ENCODE data around the gene IL34.
"Not testable (repeated sequence)": the region's sequence is repeated elsewhere in the genome, so short reads cannot be mapped to it uniquely, and the experiment has no call there.

Gene IL34

DNA sequence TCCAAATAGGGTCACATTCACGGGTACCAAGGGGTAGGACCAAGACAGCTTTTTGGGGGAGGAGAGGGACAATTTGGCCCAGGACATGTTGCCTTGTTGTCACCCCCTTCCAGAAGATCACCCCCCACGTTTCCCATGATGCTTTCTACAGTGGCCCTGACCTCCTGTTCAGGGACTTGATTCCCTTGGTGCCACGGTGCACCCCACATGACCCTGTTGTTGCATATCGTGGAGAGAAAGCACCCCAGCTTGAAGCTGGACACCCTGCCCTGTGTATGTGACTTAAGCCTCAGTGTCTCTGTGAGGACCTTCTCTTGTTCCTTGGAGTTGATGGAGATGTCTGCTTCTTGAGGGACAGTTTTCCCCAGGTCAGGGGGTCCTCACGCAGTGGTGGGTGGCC, 12.6 kb downstream of the IL34 start:
- DNase-seq (ENCODE audit: low spot score): no peak

DNA sequence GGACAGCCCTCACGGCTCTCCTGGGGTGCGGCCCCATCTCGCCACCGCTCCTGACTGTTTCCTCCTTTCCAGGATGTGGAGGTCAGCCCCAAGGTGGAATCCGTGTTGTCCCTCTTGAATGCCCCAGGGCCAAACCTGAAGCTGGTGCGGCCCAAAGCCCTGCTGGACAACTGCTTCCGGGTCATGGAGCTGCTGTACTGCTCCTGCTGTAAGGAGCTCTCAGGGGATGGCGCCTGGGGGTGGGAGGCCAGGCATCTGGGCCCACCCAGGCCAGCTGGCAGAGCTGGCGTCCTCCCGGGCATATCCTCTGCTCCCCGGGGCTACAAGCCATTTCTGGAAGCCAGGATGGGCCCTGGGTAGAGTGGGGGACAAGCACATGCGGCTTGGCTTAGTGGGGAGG, 13.2 kb downstream of the IL34 start:
- DNase-seq (ENCODE audit: low spot score): no peak

DNA sequence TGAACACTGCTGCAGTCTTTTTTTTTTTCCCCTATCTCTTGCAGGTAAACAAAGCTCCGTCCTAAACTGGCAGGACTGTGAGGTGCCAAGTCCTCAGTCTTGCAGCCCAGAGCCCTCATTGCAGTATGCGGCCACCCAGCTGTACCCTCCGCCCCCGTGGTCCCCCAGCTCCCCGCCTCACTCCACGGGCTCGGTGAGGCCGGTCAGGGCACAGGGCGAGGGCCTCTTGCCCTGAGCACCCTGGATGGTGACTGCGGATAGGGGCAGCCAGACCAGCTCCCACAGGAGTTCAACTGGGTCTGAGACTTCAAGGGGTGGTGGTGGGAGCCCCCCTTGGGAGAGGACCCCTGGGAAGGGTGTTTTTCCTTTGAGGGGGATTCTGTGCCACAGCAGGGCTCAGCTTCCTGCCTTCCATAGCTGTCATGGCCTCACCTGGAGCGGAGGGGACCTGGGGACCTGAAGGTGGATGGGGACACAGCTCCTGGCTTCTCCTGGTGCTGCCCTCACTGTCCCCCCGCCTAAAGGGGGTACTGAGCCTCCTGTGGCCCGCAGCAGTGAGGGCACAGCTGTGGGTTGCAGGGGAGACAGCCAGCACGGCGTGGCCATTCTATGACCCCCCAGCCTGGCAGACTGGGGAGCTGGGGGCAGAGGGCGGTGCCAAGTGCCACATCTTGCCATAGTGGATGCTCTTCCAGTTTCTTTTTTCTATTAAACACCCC, 13.8 kb downstream of the IL34 start:
- DNase-seq (ENCODE audit: low spot score): no peak

DNA sequence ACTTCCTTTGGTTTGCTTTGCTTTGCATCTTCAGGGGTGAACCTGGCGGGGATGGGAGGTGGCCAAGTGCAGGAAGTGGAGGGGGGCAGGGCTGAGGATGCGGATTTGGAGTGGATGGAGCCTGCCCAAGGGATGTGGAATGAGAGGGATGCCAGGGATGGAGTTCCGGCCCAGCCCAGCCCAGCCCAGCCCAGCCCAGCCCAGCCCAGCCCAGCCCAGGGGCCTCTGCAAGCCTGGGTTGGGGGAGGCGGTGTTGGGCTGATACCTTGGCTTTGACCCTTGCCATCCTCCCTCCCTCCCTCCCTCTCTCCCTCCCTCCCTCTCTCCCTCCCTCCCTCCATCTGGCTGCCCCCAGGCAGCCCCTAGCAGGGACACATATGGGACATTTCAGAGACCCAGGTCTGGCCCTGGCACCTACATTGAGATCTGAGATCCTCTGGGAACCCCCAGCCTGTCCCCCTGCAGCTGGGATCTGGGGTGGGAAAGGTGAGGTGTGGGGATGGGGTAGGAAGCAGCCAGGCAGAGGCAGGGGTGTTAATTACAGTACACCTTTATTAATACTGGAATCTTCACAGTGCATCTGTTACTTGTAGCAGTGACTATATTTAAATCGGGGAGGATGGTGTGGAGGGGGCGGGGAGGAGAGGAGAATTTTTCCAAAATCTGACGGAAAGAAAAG, 14.5 kb downstream of the IL34 start:
- no peak for DNase-seq (ENCODE audit: low spot score)

DNA sequence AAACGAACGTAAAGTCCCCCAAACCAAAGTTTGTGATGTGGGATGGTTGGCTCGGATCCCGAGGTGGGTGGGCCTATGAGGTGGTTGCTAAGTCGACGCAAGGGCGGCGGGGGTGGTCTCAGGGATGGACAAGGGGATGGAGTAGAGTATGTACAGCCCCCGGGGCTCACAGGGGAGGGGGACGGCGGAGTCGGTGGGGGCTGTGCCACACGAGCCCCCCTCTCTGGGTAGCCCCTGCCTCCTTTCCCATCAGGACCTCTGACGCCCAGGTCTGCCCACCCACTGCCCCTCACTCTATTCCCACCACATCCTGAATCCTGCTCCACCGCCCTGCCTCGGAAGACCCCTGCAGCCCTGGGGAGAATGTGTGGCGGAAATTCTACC, 15.2 kb downstream of the IL34 start:
- no peak for DNase-seq (ENCODE audit: low spot score)

DNA sequence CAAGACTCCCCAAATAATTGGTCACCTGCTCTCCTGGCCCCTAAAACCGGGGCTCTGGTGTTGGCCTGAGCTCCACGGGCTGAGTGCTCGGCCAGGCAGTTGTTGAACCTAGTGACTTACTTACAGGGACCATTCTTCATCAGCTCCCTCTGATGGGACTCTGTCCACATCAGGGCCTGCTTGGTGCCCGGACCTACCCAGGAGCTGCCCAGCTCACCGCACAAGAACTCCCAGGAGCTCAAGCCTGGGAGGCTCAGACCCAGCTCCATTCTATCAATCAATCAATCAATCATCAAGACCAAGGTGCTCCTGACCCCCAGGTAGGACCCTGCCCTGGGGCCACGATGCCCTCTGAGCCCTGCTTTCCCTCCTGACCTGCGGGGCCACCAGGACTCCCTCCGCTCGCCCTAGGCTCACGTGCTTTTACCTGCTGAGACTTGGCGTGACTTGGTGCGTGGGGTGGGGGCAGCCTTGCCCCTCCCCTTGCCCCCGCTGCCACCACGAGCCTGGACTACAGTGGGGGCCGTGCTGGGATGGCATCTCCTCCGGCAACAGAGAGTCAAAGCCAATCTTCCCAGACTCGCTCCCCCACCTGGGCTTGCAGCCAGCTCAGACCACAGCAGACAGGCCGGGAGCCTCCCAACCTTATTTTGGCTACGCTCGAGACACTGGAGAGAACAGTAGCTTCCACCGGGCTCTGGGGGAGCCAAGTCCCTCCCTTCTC, 15.7 kb downstream of the IL34 start:
- DNase-seq (ENCODE audit: low spot score): no peak

DNA sequence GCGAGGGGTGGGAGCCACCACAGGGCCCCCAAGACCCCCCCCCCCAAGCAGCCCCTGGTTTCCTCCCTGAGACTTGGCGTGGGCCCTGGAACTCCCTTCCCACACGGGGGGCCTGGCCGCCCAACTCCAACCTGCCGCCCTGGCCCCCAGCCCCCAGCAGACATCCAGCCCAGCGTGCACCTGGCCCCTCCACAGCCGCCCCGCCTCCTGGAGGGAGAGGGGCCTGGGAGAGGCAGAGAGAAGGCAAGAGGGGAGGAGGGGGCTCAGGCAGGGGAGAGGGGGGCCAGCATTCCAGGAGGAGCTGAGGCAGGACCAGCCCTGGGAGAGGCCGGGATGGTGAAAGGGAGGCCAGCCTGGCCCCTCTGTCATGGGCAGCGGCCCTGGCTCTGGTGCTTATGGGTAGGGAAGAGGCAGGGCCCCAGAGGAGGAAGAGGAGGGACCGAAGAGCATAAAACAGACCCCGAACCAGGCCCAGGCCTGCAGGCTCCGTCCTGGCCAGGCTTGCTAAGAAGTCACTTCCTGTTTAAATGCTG, 16.7 kb downstream of the IL34 start:
- DNase-seq (ENCODE audit: low spot score): no peak

DNA sequence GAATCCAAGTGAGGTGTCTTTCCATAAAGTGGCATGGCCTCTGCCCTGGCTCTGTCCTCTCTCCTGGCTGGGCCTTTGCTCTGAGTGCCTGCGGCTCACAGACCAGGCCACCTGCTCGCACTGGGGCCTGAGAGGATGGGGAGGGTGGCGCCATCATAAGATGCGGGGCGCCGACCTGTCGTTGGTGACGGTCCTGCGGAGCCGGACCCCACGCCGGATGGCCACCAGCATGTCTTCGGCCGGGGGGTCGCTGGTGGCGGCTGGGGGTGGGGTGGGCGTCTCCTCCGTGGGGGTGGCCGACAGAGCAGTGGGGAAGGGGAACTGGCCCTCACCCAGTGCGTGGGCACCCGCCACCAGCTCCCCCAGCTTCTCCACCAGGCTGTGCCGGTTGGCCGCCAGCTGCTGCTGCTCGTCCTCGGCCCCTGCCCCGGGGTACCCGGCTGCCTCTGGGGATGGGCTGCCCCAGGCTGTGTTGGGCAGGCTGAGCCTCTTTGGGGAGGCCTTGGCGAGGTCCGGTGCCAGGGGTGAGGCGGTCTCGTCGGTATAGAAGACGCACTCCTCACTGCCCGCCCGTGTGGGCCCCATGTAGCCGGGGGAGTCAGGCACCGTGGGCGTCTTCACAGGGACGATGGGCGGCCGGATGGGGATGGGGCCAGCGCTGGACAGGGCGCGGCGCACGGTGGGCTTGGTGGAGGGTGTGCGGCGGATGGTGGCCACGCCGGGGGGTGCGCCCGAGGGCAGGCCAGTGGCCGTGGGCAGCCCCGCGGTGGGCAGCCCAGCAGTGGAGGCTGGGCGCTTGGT, 17.4 kb downstream of the IL34 start:
- no peak for DNase-seq (ENCODE audit: low spot score)

DNA sequence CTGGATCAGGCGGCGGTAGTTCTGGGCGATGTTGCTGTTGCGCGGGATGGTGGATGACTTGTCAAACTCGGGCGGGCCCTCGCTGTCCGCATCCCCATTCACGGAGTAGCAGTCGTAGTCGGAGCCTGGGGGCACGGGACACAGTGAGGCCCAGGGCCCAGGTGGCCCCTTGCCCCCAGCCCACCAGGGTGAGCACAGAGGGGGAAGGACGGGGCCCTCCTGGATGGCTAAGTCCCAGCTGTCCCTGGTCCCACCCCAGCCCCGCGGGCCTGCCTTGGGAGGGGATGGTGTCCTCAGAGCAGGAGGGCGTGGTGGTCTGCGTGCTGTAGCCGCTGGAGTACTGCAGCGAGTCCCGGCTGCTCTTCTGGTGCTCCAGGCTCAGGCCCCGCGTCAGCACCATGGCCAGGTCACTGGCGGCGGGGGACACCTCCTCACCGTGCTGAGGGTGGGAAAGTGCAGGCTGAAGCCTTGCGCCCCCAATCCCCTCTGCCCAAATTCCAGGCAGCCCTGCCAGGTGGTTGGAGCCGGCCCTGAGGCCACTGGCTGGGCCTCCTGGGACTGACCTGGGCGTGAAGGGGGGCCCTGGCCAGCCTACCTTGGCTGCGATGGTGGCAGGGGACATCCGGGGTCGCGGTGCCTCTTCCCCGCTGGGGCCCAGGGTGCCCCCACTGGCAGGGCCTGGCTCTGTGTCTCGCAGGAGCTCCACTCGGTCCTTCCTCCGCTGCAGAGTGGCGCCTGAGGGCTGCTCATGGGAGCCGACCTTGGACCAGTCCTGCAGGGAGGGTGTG, 18.2 kb downstream of the IL34 start:
- peak; percentile 70 for DNase-seq (ENCODE audit: low spot score)

DNA sequence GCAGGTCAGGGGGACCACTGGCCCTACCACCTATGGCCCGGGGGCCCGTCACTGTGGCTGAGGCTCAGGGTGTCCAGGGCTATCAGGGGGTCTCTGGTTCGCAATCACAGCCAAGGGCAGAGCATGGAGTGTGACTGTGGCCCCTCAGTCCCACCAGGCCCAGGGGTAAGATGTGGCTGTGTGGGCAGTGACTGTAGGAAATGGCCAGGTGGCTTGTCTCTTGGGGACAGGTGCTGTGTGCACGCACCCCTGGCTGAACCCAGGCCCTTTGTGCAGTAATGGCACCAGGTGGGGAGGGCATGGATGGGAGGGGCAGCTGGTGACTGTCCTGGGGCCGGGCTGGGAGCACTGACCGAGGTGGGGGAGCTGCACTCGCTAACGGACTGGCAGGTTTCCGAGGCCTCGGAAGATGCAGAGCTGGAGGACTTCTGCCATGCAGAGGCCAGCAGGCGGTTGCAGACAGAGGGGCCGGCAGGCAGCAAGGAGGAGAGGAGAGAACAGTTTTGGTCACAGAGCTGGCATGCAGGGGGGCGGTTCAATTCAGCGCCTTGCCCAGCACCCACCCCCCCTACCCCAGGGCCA, 18.8 kb downstream of the IL34 start:
- no peak for DNase-seq (ENCODE audit: low spot score)

DNA sequence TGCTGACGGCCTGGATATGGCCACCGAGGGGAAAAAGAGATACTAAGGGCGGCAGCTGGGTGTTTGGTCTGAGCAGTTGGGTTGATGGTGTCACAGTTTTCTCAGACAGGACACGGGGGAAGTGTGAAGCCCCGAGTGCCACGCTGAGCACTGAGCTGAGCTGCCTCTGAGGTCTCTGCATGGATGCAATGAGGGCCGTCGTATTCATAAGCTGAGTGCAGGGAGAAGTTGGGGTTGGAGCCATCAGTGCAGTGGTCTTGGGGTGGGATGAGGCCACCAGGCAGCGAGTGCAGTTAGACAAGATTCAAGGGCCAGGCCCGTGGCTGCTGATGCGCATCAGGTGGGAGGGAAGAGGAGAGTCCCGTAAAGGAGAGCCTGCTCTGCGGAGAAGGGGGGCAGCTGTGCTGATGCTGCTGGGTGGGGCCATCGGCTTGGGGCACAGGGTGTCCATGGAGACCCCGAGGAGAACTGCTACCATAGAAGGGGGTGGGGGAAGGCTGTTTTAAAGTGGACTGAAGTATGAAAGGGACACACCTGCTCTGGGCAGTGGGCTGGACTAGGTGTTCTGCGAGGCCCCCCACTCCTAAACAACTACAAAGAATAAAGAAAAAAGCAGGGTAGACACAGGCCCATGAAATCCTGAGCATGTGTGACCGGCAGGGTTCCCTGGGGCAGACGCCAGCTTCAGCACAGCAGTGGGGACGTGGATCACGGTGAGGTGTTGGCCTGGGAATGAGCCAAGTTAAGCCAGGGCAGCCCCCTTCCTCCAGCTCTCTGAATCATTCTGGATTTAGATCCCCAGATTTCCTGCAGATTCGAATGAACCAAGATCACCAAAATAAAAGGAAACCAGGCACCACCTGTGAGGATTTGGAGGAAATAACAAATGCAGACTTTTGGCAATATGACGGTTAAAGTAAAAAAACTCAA, 19.7 kb downstream of the IL34 start:
- no peak for DNase-seq (ENCODE audit: low spot score)

DNA sequence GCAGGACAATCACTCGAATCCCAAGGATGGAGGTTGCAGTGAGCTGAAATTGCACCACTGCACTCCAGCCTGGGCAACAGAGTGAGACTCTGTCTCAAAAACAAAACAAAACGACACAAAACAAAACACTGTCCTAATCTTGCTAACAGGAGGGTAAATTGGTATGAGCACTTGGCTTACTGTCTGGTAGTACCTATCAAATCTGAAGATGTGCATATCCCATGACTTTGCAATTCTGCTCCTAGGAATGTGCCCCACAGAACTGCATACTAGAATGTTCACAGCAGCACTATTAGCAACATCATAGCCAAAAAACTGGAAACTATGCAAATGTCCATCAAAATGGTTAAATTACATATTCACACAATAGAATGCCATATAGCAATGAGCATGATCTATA, 23.8 kb downstream of the IL34 start:
- no peak for DNase-seq (ENCODE audit: low spot score)

DNA sequence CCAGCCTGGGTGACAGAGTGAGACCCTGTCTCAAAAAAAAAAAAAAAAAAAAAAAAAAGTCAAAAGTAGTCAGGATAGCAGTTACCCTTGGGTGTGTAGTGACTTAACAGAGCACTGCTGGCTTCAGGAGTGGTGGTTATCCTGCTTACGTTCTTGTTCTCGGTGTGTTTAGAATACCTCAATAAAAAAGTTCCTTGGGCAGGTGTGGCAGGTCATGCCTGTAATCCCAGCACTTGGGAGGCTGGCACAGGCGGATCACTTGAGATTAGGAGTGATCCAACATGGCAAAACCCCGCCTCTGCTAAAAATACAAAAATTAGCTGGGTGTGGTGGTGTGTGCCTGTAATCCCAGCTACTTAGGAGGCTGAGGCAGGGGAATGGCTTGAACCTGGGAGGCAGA, 24.6 kb downstream of the IL34 start:
- not testable (repeated sequence) for DNase-seq (ENCODE audit: low spot score)

DNA sequence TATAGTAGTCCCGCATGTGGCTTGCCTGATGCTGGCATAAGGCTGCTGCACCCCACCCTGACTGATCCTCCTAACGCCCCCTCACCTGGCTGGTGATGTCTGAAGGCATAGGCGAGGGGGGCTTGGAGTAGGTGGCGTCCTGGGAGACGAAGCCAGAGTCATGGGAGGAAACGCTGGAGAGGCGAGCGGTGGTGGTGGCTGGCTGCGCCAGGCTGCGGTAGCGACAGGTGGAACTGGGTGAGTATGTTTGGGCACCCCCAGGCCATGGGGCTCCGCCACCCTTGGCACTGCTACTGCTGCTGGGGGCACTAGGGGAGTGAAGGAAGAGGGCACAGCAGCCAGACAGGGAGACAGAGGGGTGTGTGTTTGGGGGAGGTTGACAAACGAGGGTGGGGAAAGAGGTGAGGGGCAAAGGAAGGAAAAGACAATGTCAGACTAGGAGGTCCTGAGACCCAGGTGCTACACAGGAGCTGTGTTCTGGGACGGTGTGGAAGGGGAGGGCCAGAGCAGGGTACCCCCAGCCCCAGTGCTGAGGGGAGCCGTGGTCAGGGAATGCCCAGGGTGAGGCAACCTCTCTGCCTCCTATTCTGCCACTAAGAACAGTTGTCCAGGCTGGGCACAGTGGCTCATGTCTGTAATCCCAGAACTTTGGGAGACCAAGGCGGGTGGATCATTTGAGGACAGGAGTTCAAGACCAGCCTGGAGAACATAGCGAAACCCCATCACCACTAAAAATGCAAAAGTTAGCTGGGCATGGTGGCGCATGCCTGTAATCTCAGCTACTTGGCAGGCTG, 28.1 kb downstream of the IL34 start:
- no peak for DNase-seq (ENCODE audit: low spot score)

DNA sequence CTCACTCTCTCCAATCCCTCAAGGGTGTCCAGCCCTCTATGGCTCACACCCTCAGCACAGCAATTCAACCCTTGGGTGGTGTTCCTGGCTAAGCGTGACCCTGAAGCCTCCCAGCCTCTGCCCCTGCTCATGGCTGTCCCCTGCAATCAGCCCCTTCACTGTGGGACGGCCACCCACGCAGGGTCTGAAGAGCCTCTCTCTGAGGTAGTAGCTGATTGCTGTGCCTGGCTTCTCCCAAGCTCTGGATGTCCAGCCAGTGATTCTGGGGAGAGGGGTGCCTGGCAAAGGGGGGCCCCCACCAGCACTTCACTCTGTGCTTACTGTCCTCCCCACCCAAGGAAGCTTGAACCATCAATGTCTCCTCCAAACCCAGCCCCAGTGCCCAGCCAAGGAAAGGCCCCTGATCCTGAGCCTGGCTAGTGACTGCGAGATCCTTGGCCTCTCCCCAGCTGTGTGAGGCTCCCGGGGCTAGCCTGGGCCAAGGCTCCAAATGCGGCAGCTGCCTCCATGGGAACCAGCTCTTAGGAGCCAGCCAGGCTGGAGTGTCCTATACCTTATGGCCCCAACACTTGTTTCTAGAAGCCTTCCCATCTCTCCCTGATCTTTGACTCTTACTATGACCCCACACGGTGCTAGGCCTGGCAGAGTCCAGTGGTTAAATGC, 29.6 kb downstream of the IL34 start:
- DNase-seq (ENCODE audit: low spot score): no peak

DNA sequence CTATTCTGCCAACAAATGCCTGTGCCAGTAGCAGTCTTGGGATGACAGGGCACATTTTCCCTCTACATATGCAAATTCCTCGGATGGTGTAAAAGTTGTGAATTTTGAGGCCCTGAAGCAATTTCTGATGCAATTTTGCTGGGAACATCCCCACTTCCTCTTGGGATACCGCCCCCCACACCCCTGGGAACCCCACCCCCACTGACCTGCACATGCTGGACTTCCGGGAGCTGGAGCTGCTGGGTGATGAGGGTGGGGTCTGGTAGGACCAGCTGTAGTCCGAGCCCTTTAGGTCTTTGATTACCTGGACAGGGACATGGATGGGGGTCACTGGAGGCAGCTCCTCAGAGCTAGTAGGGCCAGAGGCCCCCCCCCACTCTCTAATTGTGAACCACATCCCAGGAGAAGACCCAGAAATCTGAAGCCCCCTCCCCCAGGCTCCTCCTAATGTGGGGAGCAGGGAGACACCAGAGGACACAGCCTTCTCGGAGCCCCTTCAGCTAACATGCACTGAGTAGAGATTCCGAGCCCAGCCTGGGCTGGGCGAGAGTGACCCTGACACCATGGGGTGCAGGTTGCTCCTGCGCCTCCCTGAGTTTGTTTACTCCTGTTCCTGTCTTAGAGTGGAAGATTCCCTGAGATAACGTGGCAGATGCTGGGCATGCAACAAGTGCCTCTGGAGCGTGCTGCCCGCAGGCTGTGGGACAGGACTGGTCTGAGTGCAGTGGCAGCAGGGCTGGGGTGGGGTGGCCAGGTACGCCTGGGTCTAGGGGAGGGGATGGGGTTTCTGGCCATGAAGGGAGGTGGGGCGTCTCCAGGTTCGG, 30.5 kb downstream of the IL34 start:
- DNase-seq (ENCODE audit: low spot score): no peak

DNA sequence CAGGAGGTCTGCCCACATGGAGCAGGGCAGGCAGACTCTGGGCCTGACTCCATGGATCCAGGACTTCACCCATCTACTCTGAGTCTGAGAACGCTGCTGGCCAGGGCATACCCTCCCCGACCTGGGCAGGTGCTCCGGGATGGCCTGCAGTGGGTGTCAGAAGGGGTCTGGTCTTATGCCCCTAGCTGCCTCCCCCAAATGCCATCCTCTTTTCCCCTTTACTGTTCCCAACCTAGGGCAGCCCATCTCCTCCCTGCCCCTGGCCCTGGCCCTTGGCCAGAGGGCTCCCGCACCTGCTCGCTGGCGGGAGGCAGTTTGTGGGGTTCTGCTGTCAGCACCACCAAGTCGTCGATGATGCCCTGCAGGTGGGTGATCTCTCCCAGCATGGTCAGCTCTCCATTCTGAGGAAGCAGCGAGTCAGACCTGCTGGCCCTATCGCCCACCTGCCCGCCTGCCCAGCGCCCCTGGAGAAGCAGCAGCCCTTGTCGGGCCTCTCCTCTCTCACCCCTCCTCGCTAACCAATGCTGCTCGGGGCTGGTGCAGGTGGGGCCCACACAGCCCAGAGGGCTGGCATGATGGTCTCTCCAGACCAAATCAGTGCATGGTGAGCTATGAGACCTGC, 31.3 kb downstream of the IL34 start:
- no peak for DNase-seq (ENCODE audit: low spot score)

Measured in iPS-NIHi11 (cell line).